Measurements from ENCODE around the gene MRPL18. TPM values are rescaled to one million over a fixed set of nuclear protein-coding genes. Genes with fewer than 3 reads are reported as not detected.
"Not testable (repeated sequence)": the region's sequence is repeated elsewhere in the genome, so short reads cannot be mapped to it uniquely, and the experiment has no call there.

MRPL18 gene
- total RNA-seq (10 to 100 TPM; 36.2 to 39.0 TPM), polyA plus RNA-seq (100 to 1,000 TPM in 1 of 3 donors, 10 to 100 TPM in 2; 63.0 to 131 (median 79.9) TPM), total RNA-seq (14.3 to 57.6 (median 30.5) reads per million in 6 experiments)

DNA sequence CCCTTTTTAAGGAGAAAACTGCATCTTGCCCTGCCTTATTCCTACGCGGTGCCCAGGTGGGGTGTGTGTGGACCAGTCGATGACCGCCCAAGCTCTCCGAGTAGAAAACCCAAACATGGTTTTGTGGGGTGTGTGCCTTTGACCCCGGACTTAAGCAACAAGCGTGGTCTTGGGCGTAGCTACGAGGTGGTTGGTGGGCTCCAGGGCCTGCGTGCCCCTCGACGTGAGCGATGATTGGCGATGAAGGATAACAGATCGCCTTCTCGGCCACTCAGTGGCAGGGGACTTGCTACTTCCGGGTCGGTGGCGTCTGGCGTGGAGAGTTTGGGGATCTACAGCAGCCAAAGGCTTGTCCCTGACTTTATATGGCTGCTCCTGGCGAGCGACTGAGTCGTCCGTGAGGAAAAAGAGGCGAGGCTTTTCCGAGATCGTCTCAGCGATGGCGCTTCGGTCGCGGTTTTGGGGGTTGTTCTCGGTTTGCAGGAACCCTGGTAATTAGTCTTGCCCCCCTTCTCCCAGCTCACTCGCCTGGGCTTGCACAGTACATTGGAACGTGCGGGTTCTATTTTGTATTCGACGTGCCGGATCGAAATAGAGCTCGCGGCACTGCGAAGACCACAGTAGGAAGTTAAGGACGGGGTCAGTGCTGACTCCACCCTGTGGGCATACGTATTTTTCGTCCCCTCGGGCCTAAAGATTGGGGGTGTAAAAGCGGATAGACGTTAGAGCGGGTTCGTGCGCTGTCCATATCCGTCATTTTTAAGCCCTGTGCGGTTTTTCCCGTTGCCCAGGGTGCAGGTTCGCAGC lies at the start of gene MRPL18:
TSS of gene MRPL18 (plus strand) at position 319 of the 807 bp plus-strand sequence. CDS start at position 440, 121 bp downstream.
- Mint-ChIP-seq H3K4me3 (peak within 1 kb of the TSS; percentile 97 to 100 (median 99)), H3K27me3 (no peaks in the 10 kb centered on the region), H3K9me3 (no peaks in the 10 kb centered on the region), H3K4me1 (peaks cover 28 to 69% (median 65%) of the 10 kb centered on the region in 4 donors), H3K27ac (peak within 1 kb of the TSS; percentile 84 to 99 (median 98)), H3K36me3 (peaks cover 3 to 67% (median 3%) of the 10 kb centered on the region in 3 donors)
- ATAC-seq (peak; percentile 84 to 85), DNase-seq (peak; percentile 73 to 95 (median 86))
- POLR2A ChIA-PET, result interaction anchor here (0.6 to 5.9 kb wide), 23 partner anchors 8 to 178 kb away, joined by 3 to 86 read pairs (median 4); partner anchors contain the start of genes ACAT2, IGF2R, SOD2 and WTAP

DNA sequence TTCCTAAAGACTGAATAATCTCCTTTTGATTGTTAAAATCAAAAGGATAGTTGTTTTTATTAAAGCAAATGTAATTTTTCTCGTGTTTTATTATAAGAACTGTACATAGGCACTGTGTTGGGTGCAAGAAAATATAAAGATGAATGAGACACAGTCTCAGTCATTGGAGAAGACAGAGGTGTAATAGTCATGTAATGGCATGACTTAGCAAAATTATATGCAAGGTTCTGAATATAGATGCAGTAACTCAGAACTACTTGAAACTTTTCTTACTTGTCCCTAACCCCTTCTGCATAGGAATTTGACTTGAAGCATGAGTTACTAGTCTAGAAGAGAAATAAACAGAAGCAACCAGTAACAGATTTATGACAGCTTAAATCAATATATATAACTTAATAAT lies 48.1 kb upstream of the MRPL18 start:
- POLR2A ChIA-PET, result no interaction called here
- no peaks in the 10 kb centered on the region for H3K27me3 Mint-ChIP-seq
- no peaks in the 10 kb centered on the region for H3K9me3 Mint-ChIP-seq
- peak overlapping the region in 1 of 10 donors; percentile 66 for H3K27ac Mint-ChIP-seq
- ATAC-seq, result no peak
- peaks cover 16 to 41% (median 31%) of the 10 kb centered on the region in 4 donors for H3K4me1 Mint-ChIP-seq
- DNase-seq, result no peak
- peaks cover 13 to 91% (median 16%) of the 10 kb centered on the region in 3 donors for H3K36me3 Mint-ChIP-seq
- no peak overlapping the region for H3K4me3 Mint-ChIP-seq

DNA sequence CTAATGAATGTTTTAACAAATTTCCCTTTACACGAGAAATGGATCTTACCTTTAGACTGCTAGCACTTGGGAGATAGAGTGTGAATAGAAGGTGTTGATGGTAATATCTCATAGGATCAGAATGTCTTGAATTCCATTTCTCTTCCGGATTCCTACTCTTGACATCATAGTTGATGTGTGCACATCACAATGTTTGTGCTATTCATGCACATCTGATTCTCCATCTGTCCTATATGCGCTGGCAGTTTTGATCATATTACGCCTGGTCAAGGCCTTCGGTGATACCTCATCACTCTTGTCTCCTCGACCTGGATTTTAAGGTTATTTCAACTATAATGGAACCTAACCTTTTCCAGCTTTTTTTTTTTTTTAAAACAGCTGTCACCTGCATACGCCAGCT lies 45.2 kb upstream of the MRPL18 start:
- no peaks in the 10 kb centered on the region for H3K9me3 Mint-ChIP-seq

DNA sequence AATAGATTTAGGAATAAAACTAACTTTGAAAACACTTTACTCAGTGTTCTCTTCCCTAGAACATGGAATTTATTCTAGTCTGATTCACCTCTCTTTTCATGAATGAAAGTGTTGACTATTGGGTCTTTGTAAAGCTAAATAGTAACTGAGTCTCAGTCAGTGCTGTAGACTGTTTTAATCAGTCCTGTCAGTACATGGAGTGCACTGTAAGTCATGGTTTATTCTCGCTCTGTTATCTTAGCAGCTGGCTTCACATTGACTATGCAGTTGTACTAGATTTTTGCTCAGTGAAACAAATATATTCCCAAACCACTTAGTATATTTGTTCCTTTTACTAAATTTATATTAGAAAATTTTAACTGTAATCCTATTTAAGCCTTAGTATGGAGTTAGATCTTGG lies 43.5 kb upstream of the MRPL18 start:
- H3K36me3 Mint-ChIP-seq, result peaks cover 15 to 88% (median 22%) of the 10 kb centered on the region in 3 donors

More for the DNA sequence above, 45.2 kb upstream of the MRPL18 start:
- no peak overlapping the region for H3K4me3 Mint-ChIP-seq
- POLR2A ChIA-PET, result no interaction called here
- peak overlapping the region in 9 of 10 donors; percentile 11 to 74 (median 69) for H3K27ac Mint-ChIP-seq
- DNase-seq (no peak), ATAC-seq (no peak)
- peaks cover 20 to 92% (median 20%) of the 10 kb centered on the region in 3 donors for H3K36me3 Mint-ChIP-seq
- peaks cover 11 to 28% (median 17%) of the 10 kb centered on the region in 4 donors for H3K4me1 Mint-ChIP-seq
- no peaks in the 10 kb centered on the region for H3K27me3 Mint-ChIP-seq

DNA sequence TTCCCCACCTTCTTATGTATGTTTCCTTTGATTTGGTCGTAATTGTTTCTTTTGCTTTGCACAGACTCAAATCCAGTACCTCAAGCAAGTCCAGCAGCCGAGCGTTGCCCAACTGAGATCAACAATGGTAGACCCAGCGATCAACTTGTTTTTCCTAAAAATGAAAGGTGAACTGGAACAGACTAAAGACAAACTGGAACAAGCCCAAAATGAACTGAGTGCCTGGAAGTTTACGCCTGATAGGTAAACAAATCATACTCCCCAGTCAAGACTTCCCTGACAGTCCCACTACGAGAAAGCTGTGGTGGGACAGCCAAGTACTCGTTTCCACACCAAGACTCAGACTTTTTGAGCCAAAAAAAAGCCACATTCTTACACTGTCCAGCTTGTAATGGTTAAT lies 42.1 kb upstream of the MRPL18 start:
- not testable (repeated sequence) for H3K9me3 Mint-ChIP-seq, ATAC-seq, H3K27me3 Mint-ChIP-seq, DNase-seq, H3K4me3 Mint-ChIP-seq
- POLR2A ChIA-PET, result interaction anchor here (1.6 to 2.2 kb wide), 2 partner anchors 14 to 21 kb away, joined by 3 to 10 read pairs; partner anchors contain the start of genes ACAT2 and WTAP
- peaks cover 6 to 21% (median 15%) of the 10 kb centered on the region in 4 donors for H3K4me1 Mint-ChIP-seq
- H3K36me3 Mint-ChIP-seq, result peaks cover 15 to 89% (median 22%) of the 10 kb centered on the region in 3 donors
- peak overlapping the region in 3 of 10 donors; percentile 15 to 36 (median 31) for H3K27ac Mint-ChIP-seq

More for the DNA sequence above, 43.5 kb upstream of the MRPL18 start:
- Mint-ChIP-seq H3K27ac (no peak overlapping the region), H3K4me3 (no peak overlapping the region), H3K9me3 (no peaks in the 10 kb centered on the region), H3K4me1 (peaks cover 6 to 22% (median 15%) of the 10 kb centered on the region in 4 donors), H3K27me3 (no peaks in the 10 kb centered on the region)
- POLR2A ChIA-PET, result interaction anchor here (0.9 to 2.2 kb wide), 3 partner anchors 15 to 21 kb away, joined by 3 to 10 read pairs (median 3); partner anchors contain the start of genes ACAT2 and WTAP
- DNase-seq (no peak), ATAC-seq (no peak)

DNA sequence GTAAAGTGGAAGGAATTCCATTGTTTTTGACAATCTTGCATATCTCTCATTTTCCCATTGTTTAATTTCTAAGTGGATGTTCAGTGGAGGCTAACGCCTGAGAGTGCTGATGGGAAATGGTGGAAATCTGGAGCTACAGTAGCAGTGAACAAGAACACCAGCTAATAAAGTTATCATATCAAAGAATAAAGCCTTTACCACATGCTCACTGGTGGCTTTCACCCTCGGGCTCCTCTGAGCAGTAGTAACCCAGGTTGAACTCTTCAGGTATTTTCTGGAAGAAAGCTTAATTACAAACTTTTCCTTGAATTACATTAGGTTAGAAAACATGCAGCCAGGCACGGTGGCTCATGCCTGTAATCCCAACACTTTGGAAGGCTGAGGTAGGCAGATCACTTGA lies 38.8 kb upstream of the MRPL18 start:
- peak overlapping the region in 5 of 10 donors; percentile 16 to 75 (median 25) for H3K27ac Mint-ChIP-seq
- no peaks in the 10 kb centered on the region for H3K9me3 Mint-ChIP-seq

DNA sequence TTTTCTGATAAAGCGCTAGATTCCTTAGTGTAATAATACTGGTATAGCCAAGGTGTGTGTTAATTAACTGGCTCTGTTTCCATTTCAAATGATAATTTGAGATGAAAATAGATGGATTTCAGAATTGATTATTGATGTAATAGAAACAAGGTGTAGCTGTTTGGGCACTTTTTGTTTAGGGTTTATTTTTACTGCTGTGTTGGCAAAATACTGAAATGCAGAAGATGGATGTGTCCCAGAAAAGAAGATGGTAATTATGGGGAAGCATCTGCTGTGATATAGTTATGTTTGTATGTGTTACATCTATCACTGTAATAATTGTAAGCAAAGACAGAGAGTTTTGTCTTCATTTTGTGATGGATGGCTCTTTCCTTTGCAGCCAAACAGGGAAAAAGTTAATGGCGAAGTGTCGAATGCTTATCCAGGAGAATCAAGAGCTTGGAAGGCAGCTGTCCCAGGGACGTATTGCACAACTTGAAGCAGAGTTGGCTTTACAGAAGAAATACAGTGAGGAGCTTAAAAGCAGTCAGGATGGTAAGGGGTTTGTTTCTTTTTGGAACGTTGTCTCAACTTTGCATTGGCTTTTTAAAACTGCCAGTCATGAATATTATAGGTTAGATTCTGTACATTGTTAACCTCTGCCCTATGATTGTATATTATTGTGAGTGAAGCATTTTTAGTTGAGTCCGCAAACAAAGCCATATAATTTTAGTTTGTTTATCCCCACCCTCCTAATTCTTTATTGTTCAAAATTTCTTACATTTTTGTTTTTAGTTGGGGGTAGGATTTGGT lies 37.0 kb upstream of the MRPL18 start:
- H3K9me3 Mint-ChIP-seq, result no peaks in the 10 kb centered on the region
- no peak overlapping the region for H3K4me3 Mint-ChIP-seq
- H3K27ac Mint-ChIP-seq, result peak overlapping the region in 7 of 10 donors; percentile 4 to 71 (median 47)
- DNase-seq, result no peak
- POLR2A ChIA-PET, result interaction anchor here (1.1 kb wide), 1 partner anchor 9 kb away, joined by 3 read pairs; the partner anchor contains the start of gene ACAT2
- no peak for ATAC-seq
- H3K4me1 Mint-ChIP-seq, result peaks cover 0 to 9% (median 2%) of the 10 kb centered on the region in 4 donors
- H3K36me3 Mint-ChIP-seq, result peaks cover 3 to 84% (median 19%) of the 10 kb centered on the region in 3 donors
- H3K27me3 Mint-ChIP-seq, result no peaks in the 10 kb centered on the region

More for the DNA sequence above, 38.8 kb upstream of the MRPL18 start:
- POLR2A ChIA-PET, result interaction anchor here (1.8 kb wide), 1 partner anchor 10 kb away, joined by 12 read pairs; the partner anchor contains the start of gene ACAT2
- H3K4me3 Mint-ChIP-seq, result no peak overlapping the region
- H3K27me3 Mint-ChIP-seq, result no peaks in the 10 kb centered on the region
- H3K36me3 Mint-ChIP-seq, result peaks cover 3 to 86% (median 17%) of the 10 kb centered on the region in 3 donors
- H3K4me1 Mint-ChIP-seq, result peaks cover 0 to 9% (median 1%) of the 10 kb centered on the region in 4 donors
- ATAC-seq (no peak), DNase-seq (no peak)

DNA sequence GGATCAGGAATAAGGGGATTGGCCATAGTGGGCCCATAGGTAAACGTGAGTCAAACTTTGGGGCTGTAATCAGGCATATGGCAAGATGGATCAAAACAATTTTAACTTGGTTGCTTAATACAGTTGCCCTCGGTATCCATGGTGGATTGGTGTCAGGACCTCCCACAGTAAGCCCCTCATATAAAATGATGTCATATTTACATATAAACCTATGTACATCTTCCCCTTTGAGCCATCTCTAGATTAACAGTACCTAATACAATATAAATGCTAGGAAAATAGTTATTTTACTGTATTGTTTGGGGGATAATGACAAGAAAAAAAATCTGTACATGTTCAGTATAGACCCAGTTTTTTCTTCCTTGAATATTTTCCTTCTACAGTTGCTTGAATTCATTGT lies 35.9 kb upstream of the MRPL18 start:
- H3K27me3 Mint-ChIP-seq, result no peaks in the 10 kb centered on the region
- DNase-seq (no peak), ATAC-seq (no peak)
- no peak overlapping the region for H3K27ac Mint-ChIP-seq
- no peak overlapping the region for H3K4me3 Mint-ChIP-seq
- no peaks in the 10 kb centered on the region for H3K9me3 Mint-ChIP-seq
- POLR2A ChIA-PET, result interaction anchor here (1.0 kb wide), 1 partner anchor 62 kb away, joined by 3 read pairs; the partner anchor contains the start of gene SOD2
- H3K4me1 Mint-ChIP-seq, result peaks cover 0 to 9% (median 5%) of the 10 kb centered on the region in 4 donors
- H3K36me3 Mint-ChIP-seq, result peaks cover 0 to 78% (median 17%) of the 10 kb centered on the region in 3 donors

DNA sequence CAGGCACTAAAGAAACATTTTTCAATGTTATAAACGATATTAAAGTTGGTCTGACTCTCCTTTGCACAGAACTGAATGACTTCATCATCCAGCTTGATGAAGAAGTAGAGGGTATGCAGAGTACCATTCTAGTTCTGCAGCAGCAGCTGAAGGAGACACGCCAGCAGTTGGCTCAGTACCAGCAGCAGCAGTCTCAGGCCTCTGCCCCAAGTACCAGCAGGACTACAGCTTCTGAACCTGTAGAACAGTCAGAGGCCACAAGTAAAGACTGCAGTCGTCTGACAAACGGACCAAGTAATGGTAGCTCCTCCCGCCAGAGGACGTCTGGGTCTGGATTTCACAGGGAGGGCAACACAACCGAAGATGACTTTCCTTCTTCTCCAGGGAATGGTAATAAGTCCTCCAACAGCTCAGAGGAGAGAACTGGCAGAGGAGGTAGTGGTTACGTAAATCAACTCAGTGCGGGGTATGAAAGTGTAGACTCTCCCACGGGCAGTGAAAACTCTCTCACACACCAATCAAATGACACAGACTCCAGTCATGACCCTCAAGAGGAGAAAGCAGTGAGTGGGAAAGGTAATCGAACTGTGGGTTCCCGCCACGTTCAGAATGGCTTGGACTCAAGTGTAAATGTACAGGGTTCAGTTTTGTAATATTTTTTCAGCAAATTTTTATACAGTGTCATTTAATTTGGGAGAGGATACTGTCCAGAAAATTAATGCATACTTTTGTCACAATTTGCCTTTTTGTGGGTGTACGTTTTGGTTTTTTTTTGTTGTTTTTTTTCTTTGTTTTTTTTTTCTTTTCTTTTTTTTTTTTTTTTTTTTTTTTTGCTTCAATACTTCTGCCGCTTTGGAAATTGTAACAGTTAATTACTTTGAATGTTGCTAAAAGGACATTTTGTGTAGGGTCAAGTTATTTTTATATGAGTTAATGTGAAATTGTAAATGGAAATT lies 35.0 kb upstream of the MRPL18 start:
- no peak overlapping the region for H3K4me3 Mint-ChIP-seq
- peaks cover 0 to 70% (median 15%) of the 10 kb centered on the region in 3 donors for H3K36me3 Mint-ChIP-seq
- ATAC-seq (no peak), DNase-seq (no peak)
- POLR2A ChIA-PET, result interaction anchor here (1.0 kb wide), 1 partner anchor 63 kb away, joined by 3 read pairs; the partner anchor contains the start of gene SOD2
- no peaks in the 10 kb centered on the region for H3K9me3 Mint-ChIP-seq
- H3K4me1 Mint-ChIP-seq, result peaks cover 5 to 13% (median 9%) of the 10 kb centered on the region in 4 donors
- H3K27me3 Mint-ChIP-seq, result no peaks in the 10 kb centered on the region
- H3K27ac Mint-ChIP-seq, result peak overlapping the region in 6 of 10 donors; percentile 2 to 83 (median 41)

DNA sequence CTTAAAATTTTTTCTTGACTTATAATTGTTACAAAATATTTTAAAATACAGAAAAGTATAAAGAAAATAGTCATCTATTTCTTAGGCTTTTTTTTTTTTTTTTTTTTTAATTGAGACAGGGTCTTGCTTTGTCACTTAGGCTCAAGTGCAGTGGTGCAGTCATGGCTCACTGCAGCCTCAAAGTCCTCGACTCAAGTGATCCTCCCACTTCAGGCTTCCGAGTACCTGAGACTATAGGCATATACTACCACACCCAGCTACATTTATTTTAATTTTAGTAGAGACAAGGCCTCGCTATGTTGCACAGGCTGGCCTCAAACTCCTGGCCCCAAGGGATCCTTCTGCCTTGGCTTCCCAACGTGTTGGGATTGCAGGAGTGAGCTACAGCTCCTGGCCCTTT lies 33.8 kb upstream of the MRPL18 start:
- DNase-seq (no peak), ATAC-seq (no peak)
- Mint-ChIP-seq H3K27me3 (no peaks in the 10 kb centered on the region), H3K4me1 (peaks cover 16 to 25% (median 20%) of the 10 kb centered on the region in 4 donors), H3K9me3 (no peaks in the 10 kb centered on the region), H3K27ac (no peak overlapping the region), H3K36me3 (peaks cover 0 to 60% (median 12%) of the 10 kb centered on the region in 3 donors), H3K4me3 (no peak overlapping the region)
- POLR2A ChIA-PET, result interaction anchor here (0.6 kb wide), 1 partner anchor 676 kb away, joined by 3 read pairs; no protein-coding TSS in a partner anchor

All from naive thymus-derived CD8-positive, alpha-beta T cell (primary cell).